HG03520 (cell line): ENCODE measurements around the gene NTN1.

Experiments
- ATAC-seq: cut with Tn5 transposase; IDR thresholded peaks from one replicate; pipeline ENCODE4 v1.9.1; 2021; ENCODE audit warnings: mild to moderate bottlenecking, moderate library complexity; ENCODE audit not compliant: unreplicated experiment

NTN1 gene

GRCh38 chr17:9004961-9005285 is 16.4 kb upstream of the NTN1 start:
- ATAC-seq, result no peak

GRCh38 chr17:9006175-9006767 is 15.0 kb upstream of the NTN1 start:
- ATAC-seq, result no peak

DNA sequence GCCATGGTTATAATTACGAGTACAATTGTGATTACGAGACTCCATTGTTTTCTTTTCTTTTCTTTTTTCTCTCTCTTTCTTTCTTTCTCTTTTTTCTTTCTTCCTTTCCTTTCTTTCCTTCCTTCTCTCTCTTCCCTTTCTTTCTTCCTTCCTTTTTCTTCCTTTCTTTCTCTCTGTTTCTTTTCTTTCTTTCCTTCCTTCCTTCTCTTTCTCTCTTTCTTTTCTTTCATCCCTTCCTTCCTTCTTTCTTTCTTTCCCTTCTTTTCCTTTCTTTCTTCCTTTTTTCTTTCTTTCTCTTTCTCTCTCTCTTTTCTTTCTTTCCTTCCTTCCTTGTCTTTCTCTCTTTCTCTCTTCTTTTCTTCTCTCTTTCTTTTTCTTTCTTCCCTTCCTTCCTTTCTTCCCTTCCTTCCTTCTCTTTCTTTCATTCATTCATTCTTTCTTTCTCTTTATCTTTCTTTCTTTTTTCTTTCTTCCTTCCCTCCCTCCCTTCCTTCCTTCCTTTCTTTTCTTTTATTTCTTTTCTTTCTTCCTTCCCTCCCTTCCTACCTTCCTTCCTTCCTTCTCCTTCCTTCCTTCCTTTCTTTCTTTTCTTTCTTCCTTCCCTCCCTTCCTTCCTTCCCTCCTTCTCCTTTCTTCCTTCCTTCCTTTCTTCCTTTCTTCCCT is 14.1 kb upstream of the NTN1 start:
- ATAC-seq, result no peak

GRCh38 chr17:9009096-9009495 is 12.2 kb upstream of the NTN1 start:
- no peak for ATAC-seq

DNA sequence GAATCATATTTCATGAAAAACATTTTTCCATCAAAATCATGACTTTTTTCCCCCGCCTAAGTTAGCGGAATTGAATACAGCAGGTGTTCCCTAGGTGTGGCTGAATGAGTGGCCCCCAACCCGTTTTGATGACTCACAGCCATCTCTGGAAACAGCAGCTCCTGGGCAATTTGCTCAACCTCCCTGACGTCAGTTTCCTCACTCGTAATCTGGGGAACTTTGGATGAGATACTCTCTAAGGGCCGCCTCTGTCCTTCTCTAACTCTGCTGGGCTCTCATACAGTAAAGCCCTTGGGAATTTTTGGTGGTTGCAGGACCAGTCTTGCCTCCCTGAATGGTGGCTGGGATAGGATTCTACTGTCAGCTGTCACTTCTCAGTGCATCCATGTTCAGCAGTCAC is 11.6 kb upstream of the NTN1 start:
- ATAC-seq, result no peak

DNA sequence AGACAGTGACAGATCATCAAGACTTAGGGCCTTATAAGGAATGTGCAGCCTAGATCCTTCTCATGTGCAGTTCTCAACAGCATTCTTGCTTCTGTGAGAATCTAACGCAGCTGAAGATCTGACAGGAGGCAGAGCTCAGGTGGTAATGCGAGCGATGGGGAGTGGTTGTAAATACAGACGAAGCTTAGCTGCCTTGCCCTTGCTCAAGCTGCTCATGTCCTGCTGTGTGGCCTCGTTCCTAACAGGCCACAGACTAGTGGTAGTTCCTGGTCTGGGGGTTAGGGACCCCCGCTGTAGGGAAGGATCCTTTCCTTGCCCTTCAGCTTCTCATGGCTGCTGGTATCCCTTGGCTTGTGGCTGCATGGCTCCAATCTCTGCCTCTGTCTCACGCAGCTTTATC is 10.3 kb upstream of the NTN1 start:
- ATAC-seq, result no peak

DNA sequence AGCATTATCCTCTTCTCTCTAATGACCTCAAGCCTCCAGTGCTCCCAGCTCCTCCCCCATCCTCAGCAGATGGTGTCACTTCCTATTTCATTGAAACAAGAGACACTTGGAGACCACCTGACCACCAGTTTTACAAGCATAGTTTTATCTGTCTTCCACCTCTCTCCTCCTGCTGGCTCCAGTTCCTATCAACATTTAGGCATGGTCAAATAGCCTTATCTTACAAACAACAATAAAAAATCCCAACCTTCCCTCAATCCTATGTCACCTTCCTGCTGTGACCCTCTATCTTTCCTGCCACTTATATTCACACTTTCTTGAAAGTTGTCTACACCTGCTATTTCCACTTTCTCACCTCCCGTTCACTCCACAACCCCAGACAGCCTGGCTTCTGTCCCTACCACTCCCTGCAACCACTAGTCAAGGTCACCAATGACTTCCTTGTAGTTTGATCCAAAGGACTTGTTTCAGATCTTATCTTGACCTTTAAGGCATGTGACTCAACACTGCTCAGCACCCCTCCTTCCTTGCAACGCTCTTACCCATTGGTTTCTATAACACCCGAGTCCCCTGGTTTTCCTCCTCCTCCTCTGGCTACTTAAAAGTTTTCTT is 4.3 kb upstream of the NTN1 start:
- ATAC-seq, result no peak

DNA sequence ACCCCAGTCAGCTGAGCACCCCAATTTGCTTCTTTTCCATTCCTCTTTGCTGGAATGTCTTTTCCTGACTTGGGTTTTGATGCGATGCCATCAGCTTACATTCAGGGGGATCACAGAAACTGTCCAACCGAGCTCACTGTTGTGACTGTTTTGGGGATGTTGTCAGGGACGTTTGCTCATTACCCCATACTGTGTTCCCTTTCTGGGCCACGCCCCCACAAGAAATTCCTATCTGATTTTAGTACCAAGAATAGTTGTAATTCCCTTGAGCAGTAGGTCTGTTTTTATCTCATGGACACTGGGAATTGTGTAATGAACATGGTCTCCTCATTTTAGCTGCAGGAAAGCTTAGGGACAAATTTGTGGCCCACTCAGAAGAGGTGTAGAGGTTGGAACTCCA is 2.6 kb upstream of the NTN1 start:
- ATAC-seq, result no peak

DNA sequence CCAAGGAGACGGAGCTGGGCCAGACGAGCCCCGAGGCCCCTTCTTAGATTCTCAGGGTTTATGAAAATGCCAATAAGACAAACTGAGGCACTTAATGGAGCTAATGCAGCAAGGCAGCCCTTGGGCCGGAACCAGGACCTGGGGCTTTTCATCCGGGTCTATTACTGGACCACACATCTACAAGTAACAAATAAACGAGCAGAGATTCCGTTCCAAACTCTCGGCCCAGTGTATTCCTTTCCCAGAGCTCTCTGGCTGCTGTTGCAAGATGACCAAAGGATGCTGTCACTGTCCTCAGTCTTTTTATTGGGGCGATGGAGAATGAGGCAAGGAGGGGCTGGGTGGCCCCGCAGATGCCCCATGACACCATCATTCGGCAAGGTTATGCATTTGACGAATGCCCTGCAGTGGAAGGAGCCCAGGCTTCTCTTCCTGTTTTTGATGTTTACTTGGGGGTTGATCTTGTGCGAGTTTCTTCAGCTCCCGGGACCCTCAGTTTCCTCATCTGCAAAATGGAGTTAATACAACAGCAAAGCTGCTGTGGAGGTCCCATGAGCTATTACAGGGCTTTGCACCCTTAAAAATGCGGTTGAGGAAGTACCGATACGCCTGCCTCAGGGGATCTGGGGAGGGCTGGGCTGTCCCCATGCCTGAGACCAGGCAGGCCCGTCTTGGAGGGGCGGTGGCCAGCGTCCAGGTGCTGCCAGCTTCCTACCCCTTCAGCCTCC is 1.1 kb upstream of the NTN1 start:
- ATAC-seq, result no peak

DNA sequence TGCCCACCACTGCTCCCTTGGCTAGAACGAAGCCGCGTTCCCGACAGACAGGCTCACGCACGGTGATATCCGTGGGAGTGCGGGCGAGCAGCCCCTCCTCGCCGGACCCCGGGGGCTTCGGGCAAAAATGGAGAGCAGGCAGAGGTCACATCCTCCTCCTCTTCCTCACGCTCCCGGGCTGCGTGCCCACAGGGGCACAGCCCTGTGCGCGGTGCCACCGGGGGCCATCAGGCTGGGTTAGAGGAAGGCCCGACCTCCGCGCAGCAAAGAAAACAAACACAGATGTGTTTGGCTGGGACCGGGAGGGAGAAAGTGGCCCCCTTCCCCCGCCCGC is 519 bp upstream of the NTN1 start:
- peak; percentile 29 for ATAC-seq

DNA sequence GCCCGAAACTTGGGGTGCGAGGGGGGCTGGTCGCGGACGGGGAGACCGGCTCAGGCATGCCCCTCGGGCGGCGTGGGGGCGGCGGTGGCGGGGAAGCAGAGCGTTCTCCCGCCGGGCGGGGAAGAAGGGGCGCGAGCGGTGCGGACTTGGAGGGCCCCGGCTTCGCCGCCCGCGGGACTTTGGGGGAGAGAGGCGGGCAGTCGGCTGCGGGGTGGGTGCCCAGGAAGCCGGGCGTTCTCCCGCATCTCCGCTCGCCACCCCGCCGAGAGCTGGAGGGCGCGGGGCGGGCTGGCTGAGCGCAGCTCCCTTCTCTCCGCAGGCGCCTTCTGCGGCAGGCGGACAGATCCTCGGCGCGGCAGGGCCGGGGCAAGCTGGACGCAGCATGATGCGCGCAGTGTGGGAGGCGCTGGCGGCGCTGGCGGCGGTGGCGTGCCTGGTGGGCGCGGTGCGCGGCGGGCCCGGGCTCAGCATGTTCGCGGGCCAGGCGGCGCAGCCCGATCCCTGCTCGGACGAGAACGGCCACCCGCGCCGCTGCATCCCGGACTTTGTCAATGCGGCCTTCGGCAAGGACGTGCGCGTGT is 772 bp downstream of the NTN1 start:
- no peak for ATAC-seq

- no peak for ATAC-seq
Measured at GRCh38 chr17:9022573-9023391, 1.5 kb downstream of the NTN1 start.

DNA sequence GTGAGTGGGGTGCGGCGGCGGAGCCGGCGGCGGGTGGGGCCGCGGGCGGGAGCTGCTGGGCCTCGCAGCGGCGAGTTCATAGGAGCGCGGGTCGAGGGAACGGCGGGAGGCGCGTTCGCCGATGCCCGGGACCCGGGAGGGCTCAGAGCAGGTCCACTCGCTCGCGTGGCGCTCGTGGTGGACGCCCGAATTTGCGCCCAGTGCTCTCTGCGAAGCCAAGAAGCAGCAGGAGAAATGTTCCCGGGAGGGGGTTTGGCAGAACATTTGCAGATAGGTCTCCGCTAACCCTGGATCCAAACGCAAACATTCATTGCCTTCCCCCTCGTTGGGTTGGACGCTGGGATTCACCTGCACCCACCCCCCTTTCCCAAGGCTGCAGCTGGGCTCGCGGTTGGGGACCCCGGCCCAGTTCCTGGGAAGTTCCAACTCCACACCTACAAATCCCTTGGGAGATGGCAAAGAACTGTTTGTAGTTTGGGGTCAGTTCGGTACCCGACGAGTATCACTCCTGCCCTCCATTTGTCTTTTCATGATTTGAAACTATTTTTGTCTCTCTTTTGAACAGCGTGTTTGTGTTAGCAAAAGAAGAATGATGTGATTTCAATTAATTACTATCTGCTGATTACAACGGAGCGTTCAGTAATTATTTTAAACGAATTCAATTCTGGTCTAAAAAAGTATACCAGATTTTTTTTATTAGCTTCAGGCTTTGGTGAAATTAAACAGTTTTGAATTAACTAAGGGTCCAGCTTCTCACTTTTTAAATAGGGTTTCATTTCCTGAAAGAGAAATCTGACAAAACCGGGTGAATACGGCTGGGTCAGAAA is 2.3 kb downstream of the NTN1 start:
- no peak for ATAC-seq

DNA sequence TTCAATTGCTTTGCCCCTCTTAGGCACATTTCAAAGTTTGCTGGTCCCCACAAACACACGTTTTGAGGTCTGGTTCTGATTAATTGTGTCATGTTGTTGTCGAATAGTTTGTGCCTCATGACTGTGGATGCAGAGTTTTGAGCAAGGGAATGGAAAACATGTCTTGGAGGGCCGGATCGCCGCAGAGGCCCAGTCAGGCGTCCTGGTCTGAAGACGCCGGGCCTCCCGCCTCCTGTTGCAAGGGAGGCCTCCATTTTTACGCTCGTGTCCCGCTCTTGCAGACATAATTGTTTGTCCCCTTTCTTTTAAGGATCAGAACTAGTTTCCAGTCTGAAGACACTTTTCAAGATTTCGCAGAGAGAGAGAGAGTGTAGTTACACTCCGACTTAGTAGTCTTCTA is 3.2 kb downstream of the NTN1 start:
- no peak for ATAC-seq

GRCh38 chr17:9026741-9027140 is 5.4 kb downstream of the NTN1 start:
- no peak for ATAC-seq

- no peak for ATAC-seq
Measured at GRCh38 chr17:9028202-9028987, 7.1 kb downstream of the NTN1 start.

DNA sequence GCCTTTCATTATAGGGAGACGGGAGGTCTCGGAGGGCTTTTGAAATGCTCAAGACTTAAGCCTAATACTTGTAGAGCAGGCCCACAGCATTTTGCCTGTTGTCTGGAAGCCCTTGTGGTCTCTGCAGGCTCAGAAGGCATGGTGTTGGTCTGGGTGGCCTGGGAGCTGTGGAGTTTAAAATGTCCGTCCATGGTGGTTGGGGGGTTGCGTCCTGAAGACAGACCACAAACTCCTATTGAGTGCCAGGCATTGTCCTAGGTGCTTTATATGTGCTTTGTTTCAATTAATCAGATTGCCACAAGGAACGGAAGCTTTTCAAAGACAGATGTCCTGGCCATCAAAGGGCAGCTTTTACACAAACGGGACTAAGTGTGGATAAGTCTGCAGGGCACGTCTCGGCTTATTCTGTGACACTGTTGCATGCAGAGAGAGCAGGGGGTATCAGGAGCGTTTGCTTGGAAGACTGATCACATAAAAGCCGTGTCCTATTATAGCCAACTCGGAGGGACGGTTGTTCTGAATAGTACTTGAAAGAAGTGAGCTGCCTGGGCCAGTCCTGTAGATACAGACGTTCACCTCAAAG is 7.8 kb downstream of the NTN1 start:
- ATAC-seq, result no peak

GRCh38 chr17:9032151-9032550 is 10.8 kb downstream of the NTN1 start:
- ATAC-seq, result no peak

DNA sequence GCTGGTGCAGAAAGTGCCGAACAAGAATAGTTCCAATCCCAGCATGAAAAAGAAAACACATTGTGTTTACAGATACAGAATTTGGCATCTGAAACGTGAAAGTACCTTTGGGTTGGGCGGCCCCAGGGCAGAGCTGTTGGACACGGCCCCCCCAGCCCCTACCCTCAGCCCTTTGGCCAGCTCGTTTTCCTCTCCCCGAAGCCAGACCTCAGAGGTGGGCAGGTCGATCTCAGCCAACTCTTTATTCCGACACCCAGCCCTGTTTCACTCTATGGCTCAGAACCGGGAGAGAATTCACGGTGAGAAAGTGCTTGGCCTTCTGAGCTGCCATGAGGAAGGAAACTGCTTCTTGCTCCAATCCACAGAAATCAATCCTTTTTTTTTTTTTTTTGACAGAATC is 11.3 kb downstream of the NTN1 start:
- no peak for ATAC-seq
